KMS-11 (cell line): ENCODE results near the gene TRPM2.

Source experiments
- H2AFZ ChIP-seq: fragments of 200-600 bp; sonication (generic); 2 replicates; pipeline ENCODE4 v1.6.1; 2016; ENCODE audit warnings: antibody characterized with exemption, mixed run types, low read depth
- H3K27ac ChIP-seq: fragments of 200-600 bp; sonication (generic); 2 replicates; pipeline ENCODE4 v1.6.1; 2016; ENCODE audit warnings: mild to moderate bottlenecking, mixed run types
- H3K27me3 ChIP-seq: fragments of 200-600 bp; sonication (generic); 2 replicates; pipeline ENCODE4 v1.6.1; 2017; ENCODE audit warnings: mild to moderate bottlenecking, low read depth, mixed run types, moderate library complexity; ENCODE audit not compliant: insufficient read depth
- H3K36me3 ChIP-seq: fragments of 200-600 bp; sonication (generic); 2 replicates; pipeline ENCODE4 v1.6.1; 2017; ENCODE audit warnings: mild to moderate bottlenecking, mixed run types; ENCODE audit not compliant: insufficient read depth
- H3K4me1 ChIP-seq: fragments of 200-600 bp; sonication (generic); 2 replicates; pipeline ENCODE4 v1.6.1; 2016; ENCODE audit warnings: mild to moderate bottlenecking, low read depth, mixed run types; ENCODE audit not compliant: poor library complexity, severe bottlenecking
- H3K4me2 ChIP-seq: fragments of 200-600 bp; sonication (generic); 2 replicates; pipeline ENCODE4 v1.7.0; 2016; ENCODE audit warnings: mild to moderate bottlenecking, mixed run types
- H3K4me3 ChIP-seq: fragments of 200-600 bp; sonication (generic); IDR thresholded peaks from 2 replicates; pipeline ENCODE4 v1.6.1; 2017; ENCODE audit warnings: low read depth, low read length, mixed read lengths; ENCODE audit not compliant: insufficient read depth
- H3K79me2 ChIP-seq: fragments of 200-600 bp; sonication (generic); 2 replicates; pipeline ENCODE4 v1.6.1; 2016; ENCODE audit warnings: low read depth, mixed run types; ENCODE audit not compliant: insufficient read depth
- H3K9ac ChIP-seq: fragments of 200-600 bp; sonication (generic); 2 replicates; pipeline ENCODE4 v1.6.1; 2016; ENCODE audit warnings: mild to moderate bottlenecking, mixed run types
- H4K20me1 ChIP-seq: fragments of 200-600 bp; sonication (generic); 2 replicates; pipeline ENCODE4 v1.6.1; 2016; ENCODE audit warnings: mild to moderate bottlenecking, mixed run types; ENCODE audit not compliant: insufficient read depth
- TF ChIP-seq, protein P1 (sequence below): fragments of 200-600 bp; sonication (generic); conservative IDR thresholded peaks from 2 replicates; pipeline ENCODE4 v1.6.1; 2017; ENCODE audit warnings: low read depth, mild to moderate bottlenecking, antibody characterized with exemption, low read length, moderate library complexity, mixed read lengths

Gene TRPM2

DNA sequence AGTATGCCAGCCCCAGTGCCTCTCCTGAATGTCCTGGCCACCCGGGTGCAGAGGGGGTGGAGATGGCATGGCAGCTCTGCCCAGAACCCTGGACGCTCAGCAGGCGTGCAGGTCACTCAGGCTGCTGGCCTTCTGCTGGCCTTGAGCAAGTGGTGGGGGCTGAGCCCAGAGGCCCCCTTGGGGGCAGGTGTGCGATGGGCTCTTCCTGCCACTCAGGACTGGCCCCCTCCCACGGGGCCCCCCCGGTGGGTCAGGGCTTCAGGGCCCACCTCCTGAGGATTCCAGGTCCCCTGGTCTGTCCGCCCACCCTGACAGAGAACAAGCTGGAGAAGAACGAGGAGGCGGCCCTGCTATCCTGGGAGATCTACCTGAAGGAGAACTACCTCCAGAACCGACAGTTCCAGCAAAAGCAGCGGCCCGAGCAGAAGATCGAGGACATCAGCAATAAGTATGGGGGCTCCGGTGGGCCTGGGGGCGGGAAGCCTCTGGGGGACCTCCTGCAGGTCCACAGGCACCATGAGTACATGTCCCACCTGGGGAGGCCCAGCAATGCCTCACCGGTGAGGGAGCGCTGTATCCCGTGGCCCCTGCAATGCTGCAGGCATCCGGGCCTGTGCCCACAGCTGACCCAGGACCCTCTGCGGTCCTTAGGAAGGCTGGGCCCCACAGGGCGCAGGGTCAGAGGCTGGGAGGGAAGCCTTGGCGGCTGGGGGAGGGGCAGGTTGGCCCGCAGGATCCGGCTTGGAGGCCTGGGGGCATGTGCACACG, 64.9 kb downstream of the TRPM2 start:
- Histone ChIP-seq H3K27me3 (peaks cover 25% of the 10 kb centered on the region; the same call in 1 of the 2 replicates), H2AFZ (no peak overlapping the region), H3K36me3 (no peaks in the 10 kb centered on the region), H3K79me2 (no peaks in the 10 kb centered on the region), H4K20me1 (no peaks in the 10 kb centered on the region), H3K27ac (no peak overlapping the region), H3K4me1 (no peaks in the 10 kb centered on the region), H3K9ac (no peak overlapping the region), H3K4me3 (no peak overlapping the region), H3K4me2 (no peak overlapping the region)
- TF ChIP-seq, protein P1, sequence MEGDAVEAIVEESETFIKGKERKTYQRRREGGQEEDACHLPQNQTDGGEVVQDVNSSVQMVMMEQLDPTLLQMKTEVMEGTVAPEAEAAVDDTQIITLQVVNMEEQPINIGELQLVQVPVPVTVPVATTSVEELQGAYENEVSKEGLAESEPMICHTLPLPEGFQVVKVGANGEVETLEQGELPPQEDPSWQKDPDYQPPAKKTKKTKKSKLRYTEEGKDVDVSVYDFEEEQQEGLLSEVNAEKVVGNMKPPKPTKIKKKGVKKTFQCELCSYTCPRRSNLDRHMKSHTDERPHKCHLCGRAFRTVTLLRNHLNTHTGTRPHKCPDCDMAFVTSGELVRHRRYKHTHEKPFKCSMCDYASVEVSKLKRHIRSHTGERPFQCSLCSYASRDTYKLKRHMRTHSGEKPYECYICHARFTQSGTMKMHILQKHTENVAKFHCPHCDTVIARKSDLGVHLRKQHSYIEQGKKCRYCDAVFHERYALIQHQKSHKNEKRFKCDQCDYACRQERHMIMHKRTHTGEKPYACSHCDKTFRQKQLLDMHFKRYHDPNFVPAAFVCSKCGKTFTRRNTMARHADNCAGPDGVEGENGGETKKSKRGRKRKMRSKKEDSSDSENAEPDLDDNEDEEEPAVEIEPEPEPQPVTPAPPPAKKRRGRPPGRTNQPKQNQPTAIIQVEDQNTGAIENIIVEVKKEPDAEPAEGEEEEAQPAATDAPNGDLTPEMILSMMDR, result no peak

DNA sequence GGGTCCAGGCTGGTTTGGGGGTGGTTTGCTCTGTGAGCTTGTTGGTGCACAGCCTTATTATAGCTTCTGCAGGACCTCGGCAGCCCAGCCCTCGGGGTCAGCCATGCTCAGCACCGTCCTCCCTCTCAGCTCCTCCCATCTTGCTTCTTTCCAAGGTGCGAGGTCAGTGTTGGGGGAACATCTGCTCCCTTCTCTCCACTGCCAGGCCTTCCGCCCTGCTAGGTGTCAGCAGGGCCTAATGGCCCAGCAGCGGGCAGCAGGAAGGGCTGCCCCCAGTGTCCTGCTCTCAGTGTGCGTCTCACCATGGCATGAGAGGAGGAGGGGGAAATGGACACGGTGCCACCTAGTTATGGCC, 65.4 kb downstream of the TRPM2 start:
- peaks cover 29% of the 10 kb centered on the region; the same call in 1 of the 2 replicates for H3K27me3 ChIP-seq
- H3K4me3 ChIP-seq, result no peak overlapping the region
- no peak overlapping the region for H3K27ac ChIP-seq
- H3K9ac ChIP-seq, result no peak overlapping the region
- no peaks in the 10 kb centered on the region for H3K4me1 ChIP-seq
- H3K36me3 ChIP-seq, result no peaks in the 10 kb centered on the region
- no peaks in the 10 kb centered on the region for H3K79me2 ChIP-seq
- H3K4me2 ChIP-seq, result no peak overlapping the region
- TF ChIP-seq, protein P1, result no peak
- no peak overlapping the region for H2AFZ ChIP-seq
- no peaks in the 10 kb centered on the region for H4K20me1 ChIP-seq

DNA sequence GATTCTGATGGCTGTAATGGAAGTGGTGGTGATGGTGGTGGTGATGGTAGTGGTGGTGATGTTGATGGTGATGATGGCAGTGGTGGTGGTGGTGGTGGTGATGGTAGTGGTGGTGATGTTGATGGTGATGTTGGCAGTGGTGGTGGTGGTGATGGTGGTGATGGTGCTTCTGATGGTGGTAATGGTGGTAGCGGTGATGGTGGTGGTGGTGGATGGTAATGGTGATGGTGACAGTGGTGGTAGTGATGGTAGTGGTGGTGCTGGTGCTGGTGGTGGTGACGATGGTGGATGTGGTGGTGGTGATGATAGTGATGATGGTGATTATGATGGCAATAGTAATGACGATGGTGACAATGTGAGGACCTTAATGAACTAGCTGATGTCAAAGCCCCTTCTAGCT, 66.3 kb downstream of the TRPM2 start:
- Histone ChIP-seq H3K36me3 (no peaks in the 10 kb centered on the region), H3K27me3 (peaks cover 36% of the 10 kb centered on the region; the same call in 1 of the 2 replicates), H3K4me2 (no peak overlapping the region)

DNA sequence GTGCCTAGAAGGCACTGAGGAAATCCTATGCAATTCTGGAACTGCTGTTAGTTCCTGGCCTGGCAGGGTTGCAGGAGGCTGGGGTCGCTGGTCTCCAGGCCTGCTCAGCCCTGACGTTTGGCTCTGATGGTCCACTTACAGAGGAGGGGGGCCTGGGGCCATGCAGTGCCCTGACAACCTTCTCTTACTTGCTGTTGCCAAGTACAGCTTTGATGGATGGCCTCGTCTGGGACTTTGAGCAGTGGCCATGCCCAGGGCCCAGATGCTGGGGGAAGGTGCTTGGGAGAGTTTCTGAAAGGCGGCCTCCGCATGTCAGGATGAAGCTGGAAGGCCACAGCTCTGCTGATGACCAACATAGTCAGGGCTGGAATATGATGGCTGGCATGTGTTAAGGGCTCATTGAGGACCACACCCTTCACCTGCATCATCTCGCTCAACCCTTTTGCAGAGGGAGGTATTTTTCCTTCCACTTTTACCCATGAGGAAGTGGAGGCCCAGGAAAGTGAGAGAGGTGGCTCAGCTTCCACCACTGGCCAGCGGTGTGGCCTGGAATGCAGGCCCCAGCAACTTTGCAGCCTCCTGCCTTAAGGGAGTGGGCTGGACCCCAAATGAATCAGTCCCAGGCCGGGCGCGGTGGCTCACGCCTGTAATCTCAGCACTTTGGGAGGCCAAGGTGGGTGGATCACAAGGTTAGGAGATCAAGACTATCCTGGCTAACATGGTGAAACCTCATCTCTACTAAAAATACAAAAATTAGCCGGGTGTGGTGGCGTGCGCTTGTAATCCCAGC, 67.2 kb downstream of the TRPM2 start:
- Histone ChIP-seq H3K36me3 (no peaks in the 10 kb centered on the region), H3K27ac (no peak overlapping the region), H3K9ac (no peak overlapping the region), H3K27me3 (peaks cover 31% of the 10 kb centered on the region; the same call in 1 of the 2 replicates), H2AFZ (no peak overlapping the region), H4K20me1 (no peaks in the 10 kb centered on the region), H3K79me2 (no peaks in the 10 kb centered on the region), H3K4me1 (no peaks in the 10 kb centered on the region), H3K4me2 (no peak overlapping the region), H3K4me3 (no peak overlapping the region)
- TF ChIP-seq, protein P1, result no peak

More for the DNA sequence above, 66.3 kb downstream of the TRPM2 start:
- H3K79me2 ChIP-seq, result no peaks in the 10 kb centered on the region
- no peaks in the 10 kb centered on the region for H4K20me1 ChIP-seq
- no peak overlapping the region for H3K9ac ChIP-seq
- no peak overlapping the region for H3K4me3 ChIP-seq
- no peak overlapping the region for H2AFZ ChIP-seq
- TF ChIP-seq, protein P1, result no peak
- no peak overlapping the region for H3K27ac ChIP-seq
- no peaks in the 10 kb centered on the region for H3K4me1 ChIP-seq
